Hepatocyte (in vitro differentiated cells): ENCODE measurements around the gene TMED10. TPM values are rescaled to one million over a fixed set of nuclear protein-coding genes. Genes with fewer than 3 reads are reported as not detected.

Source experiments
- DNase-seq: peaks from one replicate; pipeline ENCODE4 v3.0.0-alpha.2; 2016; ENCODE audit warnings: low spot score
- H2AFZ ChIP-seq: fragments of 200-600 bp; sonication (generic); 2 replicates; pipeline ENCODE4 v1.6.0; 2016; ENCODE audit warnings: antibody characterized with exemption, mild to moderate bottlenecking
- H3K27ac ChIP-seq: fragments of 200-600 bp; sonication (generic); 2 replicates; pipeline ENCODE4 v1.5.1; 2016; ENCODE audit warnings: mild to moderate bottlenecking
- H3K27me3 ChIP-seq: fragments of 200-600 bp; sonication (generic); 2 replicates; pipeline ENCODE4 v1.6.1; 2016
- H3K36me3 ChIP-seq: fragments of 200-600 bp; sonication (generic); replicated peaks from 2 replicates; pipeline ENCODE4 v1.5.1; 2016; ENCODE audit warnings: low read depth; ENCODE audit not compliant: insufficient read depth
- H3K4me1 ChIP-seq: fragments of 200-600 bp; sonication (generic); 2 replicates; pipeline ENCODE4 v1.5.1; 2016; ENCODE audit warnings: mild to moderate bottlenecking, moderate library complexity; ENCODE audit not compliant: insufficient read depth
- H3K4me2 ChIP-seq: fragments of 200-600 bp; sonication (generic); 2 replicates; pipeline ENCODE4 v1.6.0; 2016
- H3K4me3 ChIP-seq: fragments of 200-600 bp; sonication (generic); 2 replicates; pipeline ENCODE4 v1.5.1; 2016; ENCODE audit warnings: mild to moderate bottlenecking
- H3K79me2 ChIP-seq: fragments of 200-600 bp; sonication (generic); 2 replicates; pipeline ENCODE4 v1.6.0; 2017; ENCODE audit warnings: mild to moderate bottlenecking
- H3K9me2 ChIP-seq: fragments of 200-600 bp; sonication (generic); replicated peaks from 2 replicates; pipeline ENCODE4 v1.6.0; 2017; ENCODE audit warnings: mild to moderate bottlenecking; ENCODE audit not compliant: insufficient read depth
- H3K9me3 ChIP-seq: fragments of 200-600 bp; sonication (generic); 2 replicates; pipeline ENCODE4 v1.5.1; 2016; ENCODE audit warnings: low read depth, mild to moderate bottlenecking
- H4K20me1 ChIP-seq: fragments of 200-600 bp; sonication (generic); 2 replicates; pipeline ENCODE4 v1.6.0; 2016; ENCODE audit warnings: mild to moderate bottlenecking; ENCODE audit not compliant: insufficient read depth, poor library complexity, severe bottlenecking
- CTCF ChIP-seq: fragments of 200-600 bp; sonication (generic); IDR thresholded peaks from 2 replicates; pipeline ENCODE4 v1.5.1; 2016; ENCODE audit warnings: antibody characterized with exemption, mild to moderate bottlenecking; ENCODE audit not compliant: poor library complexity
- EZH2 ChIP-seq: fragments of 200-600 bp; sonication (generic); IDR thresholded peaks from 2 replicates; pipeline ENCODE4 v1.6.1; 2016; ENCODE audit warnings: antibody characterized with exemption, mild to moderate bottlenecking, borderline replicate concordance
- EZH2phosphoT487 ChIP-seq: fragments of 200-600 bp; sonication (generic); IDR thresholded peaks from one replicate; pipeline ENCODE4 v1.6.1; 2018; ENCODE audit warnings: antibody characterized with exemption, mild to moderate bottlenecking, low read depth, moderate library complexity; ENCODE audit not compliant: unreplicated experiment, severe bottlenecking
- WGBS: methylation state at CpG from one replicate; pipeline ENCODE4 v1.1.6; 2016; ENCODE audit warnings: low lambda C conversion rate; ENCODE audit errors: missing lambda C conversion rate; 5-methylcytosine and 5-hydroxymethylcytosine counted together
- polyA plus RNA-seq: library from polyadenylated mRNA; unstranded; fragments of >200 nt; fragmentation: Nextera tagmentation; extraction: Ambion mirVana; gene quantifications from 2 replicates; pipeline ENCODE4 v1.2.1, GENCODE V29; 2016
- total RNA-seq: library from RNA; depleted of rRNA; stranded (reverse); fragments of >200 nt; gene quantifications from 2 replicates; pipeline ENCODE4 v1.2.3, GENCODE V29; 2014

The TMED10 gene
- total and polyA plus RNA-seq, 2 experiments from 2014 or later = 375 to 390 TPM

- no peak overlapping the region for H3K4me3 ChIP-seq
- no peak overlapping the region for H3K27ac ChIP-seq
- 68% methylated on average over 3 of the region's 3 CpGs for WGBS
- DNase-seq = no peak
- H3K79me2 ChIP-seq = peaks cover 4% of the 10 kb centered on the region
- no peak overlapping the region for H2AFZ ChIP-seq
- TF ChIP-seq CTCF = no peak
- TF ChIP-seq EZH2phosphoT487 = no peak
- no peak for TF ChIP-seq EZH2
- no peaks in the 10 kb centered on the region for H3K4me1 ChIP-seq
- H4K20me1 ChIP-seq = no peaks in the 10 kb centered on the region
- H3K27me3 ChIP-seq = no peaks in the 10 kb centered on the region
- H3K36me3 ChIP-seq = no peaks in the 10 kb centered on the region
- no peak overlapping the region for H3K4me2 ChIP-seq
- no peaks in the 10 kb centered on the region for H3K9me2 ChIP-seq
- H3K9me3 ChIP-seq = no peaks in the 10 kb centered on the region
These were observed 55.7 kb downstream of the TMED10 start for GRCh38 chr14:75120541-75121291.

DNA sequence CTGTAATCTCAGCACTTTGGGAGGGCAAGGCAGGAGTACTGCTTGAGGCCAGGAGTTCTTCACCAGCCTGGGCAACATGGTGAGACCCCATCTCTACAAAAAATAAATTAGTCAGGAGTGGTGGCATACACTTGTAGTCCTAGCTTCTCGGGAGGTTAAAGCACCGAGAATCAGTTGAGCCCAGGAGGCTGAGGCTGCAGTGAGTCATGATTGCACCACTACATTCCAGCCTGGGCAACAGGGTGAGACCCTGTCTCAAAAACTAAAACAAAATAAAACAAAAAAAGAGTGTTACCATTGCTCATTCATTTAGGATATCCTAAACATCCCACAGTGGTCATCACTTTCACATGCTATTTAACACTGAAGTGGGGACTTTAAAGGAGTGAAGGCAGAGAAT lies 57.4 kb downstream of the TMED10 start:
- 92% methylated on average over 2 of the region's 2 CpGs for WGBS
- Histone ChIP-seq H3K4me3 (no peak overlapping the region), H3K27ac (no peak overlapping the region), H3K79me2 (no peaks in the 10 kb centered on the region), H2AFZ (no peak overlapping the region), H3K4me2 (no peak overlapping the region), H3K27me3 (no peaks in the 10 kb centered on the region), H3K36me3 (no peaks in the 10 kb centered on the region), H3K4me1 (no peaks in the 10 kb centered on the region), H3K9me3 (no peaks in the 10 kb centered on the region), H3K9me2 (no peaks in the 10 kb centered on the region), H4K20me1 (no peaks in the 10 kb centered on the region)
- no peak for DNase-seq
- TF ChIP-seq CTCF (no peak), EZH2 (no peak), EZH2phosphoT487 (no peak)

GRCh38 chr14:75113932-75114539 lies 62.4 kb downstream of the TMED10 start:
- Histone ChIP-seq H3K27ac (no peak overlapping the region), H3K4me2 (no peak overlapping the region), H4K20me1 (no peaks in the 10 kb centered on the region), H3K27me3 (no peaks in the 10 kb centered on the region), H3K9me2 (no peaks in the 10 kb centered on the region), H3K4me1 (no peaks in the 10 kb centered on the region), H3K79me2 (no peaks in the 10 kb centered on the region), H3K36me3 (no peaks in the 10 kb centered on the region), H3K9me3 (no peaks in the 10 kb centered on the region), H2AFZ (no peak overlapping the region), H3K4me3 (no peak overlapping the region)
- no peak for DNase-seq
- 91% methylated on average over 5 of the region's 5 CpGs for WGBS
- TF ChIP-seq CTCF = no peak
